Mesenchymal stem cell (in vitro differentiated cells and primary cell): ENCODE data around the gene CATSPERD.

Experiments used
- DNase-seq: peaks from one replicate; pipeline ENCODE4 v3.0.0-alpha.2; 2013
- H2AFZ ChIP-seq: one replicate; pipeline ENCODE4 v1.6.1; 2013; ENCODE audit warnings: low read depth, mild to moderate bottlenecking, control low read depth, inconsistent platforms, low read length, moderate library complexity
- H2AK5ac ChIP-seq: 2 replicates; pipeline ENCODE4 v1.6.1; 2013; ENCODE audit warnings: low read length, moderate library complexity, mild to moderate bottlenecking, inconsistent platforms; ENCODE audit not compliant: severe bottlenecking
- H2BK120ac ChIP-seq: one replicate; pipeline ENCODE4 v1.6.1; 2013; ENCODE audit warnings: low read depth, mild to moderate bottlenecking, inconsistent platforms, low read length, moderate library complexity
- H2BK12ac ChIP-seq, 2 experiments: one replicate each; pipeline ENCODE4 v1.6.1; 2013; ENCODE audit warnings: inconsistent platforms in 2 of 2, low read length in 2 of 2, mild to moderate bottlenecking in 2 of 2, moderate library complexity in 2 of 2, control low read depth in 1 of 2
- H2BK15ac ChIP-seq: one replicate; pipeline ENCODE4 v1.6.1; 2013; ENCODE audit warnings: mild to moderate bottlenecking, low read depth, inconsistent platforms; ENCODE audit not compliant: poor library complexity, severe bottlenecking
- H2BK5ac ChIP-seq: 2 replicates; pipeline ENCODE4 v1.6.1; 2013; ENCODE audit warnings: low read depth, mild to moderate bottlenecking, low read length, control low read depth, inconsistent platforms; ENCODE audit not compliant: poor library complexity, severe bottlenecking
- H3K14ac ChIP-seq, 2 experiments: one replicate each; pipeline ENCODE4 v1.6.1; 2013; ENCODE audit warnings: inconsistent platforms in 2 of 2, low read length in 2 of 2, control low read depth in 1 of 2, mild to moderate bottlenecking in 1 of 2, moderate library complexity in 1 of 2
- H3K18ac ChIP-seq, 2 experiments: one replicate each; pipeline ENCODE4 v1.6.1; 2013; ENCODE audit warnings: inconsistent platforms in 2 of 2, low read length in 2 of 2, control low read depth in 1 of 2, low read depth in 1 of 2, mild to moderate bottlenecking in 1 of 2
- H3K23ac ChIP-seq, 2 experiments: one replicate each; pipeline ENCODE4 v1.6.1; 2013; ENCODE audit warnings: inconsistent platforms in 2 of 2, low read length in 2 of 2, mild to moderate bottlenecking in 2 of 2, moderate library complexity in 2 of 2, control low read depth in 1 of 2
- H3K27ac ChIP-seq: 2 replicates; pipeline ENCODE4 v1.5.1; 2013; ENCODE audit warnings: mild to moderate bottlenecking, moderate library complexity, low read length, control low read depth, inconsistent platforms; ENCODE audit not compliant: poor library complexity, severe bottlenecking
- H3K27me3 ChIP-seq, 2 experiments: 2 replicates each; pipeline versions ENCODE4 v1.6.1 to v1.7.0; 2013; ENCODE audit warnings: low read length in 2 of 2, mild to moderate bottlenecking in 2 of 2, moderate library complexity in 2 of 2, control low read depth in 1 of 2, inconsistent platforms in 1 of 2; ENCODE audit not compliant: control insufficient read depth in 1 of 2, insufficient read depth in 1 of 2
- H3K36me3 ChIP-seq, 2 experiments: 2 replicates each; pipeline versions ENCODE4 v1.6.1 to v1.7.0; 2013; ENCODE audit warnings: low read length in 2 of 2, control low read depth in 1 of 2, inconsistent platforms in 1 of 2, low read depth in 1 of 2, mild to moderate bottlenecking in 1 of 2; ENCODE audit not compliant: insufficient read depth in 2 of 2, control insufficient read depth in 1 of 2
- H3K4ac ChIP-seq, 2 experiments: one replicate each; pipeline ENCODE4 v1.6.1; 2013; ENCODE audit warnings: inconsistent platforms in 2 of 2, low read length in 2 of 2, mild to moderate bottlenecking in 2 of 2, moderate library complexity in 2 of 2, control low read depth in 1 of 2, low read depth in 1 of 2
- H3K4me1 ChIP-seq: 2 replicates; pipeline ENCODE4 v1.6.1; 2013; ENCODE audit warnings: low read depth, low read length, control low read depth; ENCODE audit not compliant: control insufficient read depth, insufficient read depth
- H3K4me2 ChIP-seq: 2 replicates; pipeline ENCODE4 v1.6.1; 2013; ENCODE audit warnings: low read length, mild to moderate bottlenecking, inconsistent platforms; ENCODE audit not compliant: poor library complexity, severe bottlenecking
- H3K4me3 ChIP-seq, 2 experiments: 2 replicates each; pipeline versions ENCODE4 v1.5.1 to v1.7.0; 2013; ENCODE audit warnings: low read length in 2 of 2, mild to moderate bottlenecking in 2 of 2, control low read depth in 1 of 2, low read depth in 1 of 2; ENCODE audit not compliant: insufficient read depth in 1 of 2
- H3K79me1 ChIP-seq: replicated peaks from 2 replicates; pipeline ENCODE4 v1.6.1; 2013; ENCODE audit warnings: mild to moderate bottlenecking, control low read depth, low read length, inconsistent platforms; ENCODE audit not compliant: poor library complexity, severe bottlenecking
- H3K9ac ChIP-seq: 2 replicates; pipeline ENCODE4 v1.7.0; 2013; ENCODE audit warnings: mild to moderate bottlenecking, low read length, moderate library complexity
- H3K9me3 ChIP-seq: 2 replicates; pipeline ENCODE4 v1.7.0; 2013; ENCODE audit warnings: mild to moderate bottlenecking, low read length; ENCODE audit not compliant: control insufficient read depth
- H4K8ac ChIP-seq: one replicate; pipeline ENCODE4 v1.6.1; 2013; ENCODE audit warnings: inconsistent platforms, mild to moderate bottlenecking, low read length, moderate library complexity
- H4K91ac ChIP-seq: one replicate; pipeline ENCODE4 v1.6.1; 2013; ENCODE audit warnings: mild to moderate bottlenecking, low read length, inconsistent platforms
- WGBS: methylation state at CpG from one replicate; pipeline ENCODE4 v1.1.7; 2013; ENCODE audit warnings: mixed read lengths; 5-methylcytosine and 5-hydroxymethylcytosine counted together

The CATSPERD gene

GRCh38 chr19:5674714-5675113 lies 45.7 kb upstream of the CATSPERD start:
- peaks cover 15% of the 10 kb centered on the region for H3K79me1 ChIP-seq
- no peaks in the 10 kb centered on the region for H3K27me3 ChIP-seq
- H2BK12ac ChIP-seq = no peak overlapping the region
- no peak overlapping the region for H3K9ac ChIP-seq
- no peak overlapping the region for H3K4me2 ChIP-seq
- H3K4me1 ChIP-seq = peaks cover 8% of the 10 kb centered on the region
- no peak for DNase-seq
- H3K18ac ChIP-seq = no peak overlapping the region
- H2BK15ac ChIP-seq = no peak overlapping the region
- WGBS = 86% methylated on average over 5 of the region's 5 CpGs
- H4K8ac ChIP-seq = no peak overlapping the region
- peaks cover 19 to 45% of the 10 kb centered on the region in 2 experiments for H3K36me3 ChIP-seq
- H4K91ac ChIP-seq = peak overlapping the region; percentile 5
- H3K14ac ChIP-seq = no peak overlapping the region
- no peak overlapping the region for H2AK5ac ChIP-seq
- no peak overlapping the region for H3K4me3 ChIP-seq
- no peaks in the 10 kb centered on the region for H3K9me3 ChIP-seq
- no peak overlapping the region for H2BK5ac ChIP-seq
- H3K4ac ChIP-seq = no peak overlapping the region
- H2BK120ac ChIP-seq = no peak overlapping the region
- H3K27ac ChIP-seq = no peak overlapping the region
- H2AFZ ChIP-seq = no peak overlapping the region
- H3K23ac ChIP-seq = no peak overlapping the region

GRCh38 chr19:5676105-5676771 lies 44.2 kb upstream of the CATSPERD start:
- H3K79me1 ChIP-seq = peaks cover 19% of the 10 kb centered on the region
- peaks cover 14 to 39% of the 10 kb centered on the region in 2 experiments for H3K36me3 ChIP-seq
- H4K8ac ChIP-seq = no peak overlapping the region
- H2BK12ac ChIP-seq = peak overlapping the region in 1 of 2 experiments; percentile 21
- no peak overlapping the region for H2BK15ac ChIP-seq
- no peaks in the 10 kb centered on the region for H3K27me3 ChIP-seq
- no peak overlapping the region for H3K23ac ChIP-seq
- H2BK120ac ChIP-seq = no peak overlapping the region
- H3K4ac ChIP-seq = no peak overlapping the region
- H3K27ac ChIP-seq = no peak overlapping the region
- H2BK5ac ChIP-seq = no peak overlapping the region
- H3K4me3 ChIP-seq = no peak overlapping the region
- no peak overlapping the region for H3K9ac ChIP-seq
- H4K91ac ChIP-seq = peak overlapping the region; percentile 78
- H2AK5ac ChIP-seq = no peak overlapping the region
- no peak overlapping the region for H2AFZ ChIP-seq
- no peak overlapping the region for H3K14ac ChIP-seq
- H3K4me1 ChIP-seq = peaks cover 13% of the 10 kb centered on the region
- no peak overlapping the region for H3K4me2 ChIP-seq
- 94% methylated on average over 15 of the region's 17 CpGs for whole genome bisulfite sequencing
- H3K9me3 ChIP-seq = no peaks in the 10 kb centered on the region
- no peak for DNase-seq
- no peak overlapping the region for H3K18ac ChIP-seq

DNA sequence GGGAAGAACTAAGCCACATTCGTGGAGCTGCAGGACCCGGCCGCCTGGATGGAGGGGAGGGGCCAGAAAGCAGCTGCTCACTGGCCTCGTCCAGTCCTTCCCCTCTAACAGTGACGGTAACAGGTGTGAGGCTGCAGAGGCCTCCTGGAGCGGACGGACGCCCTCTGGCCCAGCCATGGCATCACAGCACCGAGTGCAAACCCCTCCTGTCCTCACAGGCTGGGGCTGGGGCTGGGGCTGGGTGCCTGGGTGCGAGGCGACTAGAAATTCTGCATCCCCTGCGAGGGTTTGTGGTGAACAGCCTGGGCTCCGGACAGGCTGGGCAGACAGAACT lies 43.7 kb upstream of the CATSPERD start:
- WGBS = 92% methylated on average over 13 of the region's 13 CpGs
- peaks cover 9 to 34% of the 10 kb centered on the region in 2 experiments for H3K36me3 ChIP-seq
- H2BK120ac ChIP-seq = no peak overlapping the region
- H2AK5ac ChIP-seq = no peak overlapping the region
- H2BK5ac ChIP-seq = no peak overlapping the region
- H3K4me2 ChIP-seq = no peak overlapping the region
- H3K9ac ChIP-seq = no peak overlapping the region
- H3K23ac ChIP-seq = no peak overlapping the region
- no peak overlapping the region for H3K4me3 ChIP-seq
- no peak overlapping the region for H3K14ac ChIP-seq
- no peak overlapping the region for H3K4ac ChIP-seq
- no peaks in the 10 kb centered on the region for H3K9me3 ChIP-seq
- peaks cover 18% of the 10 kb centered on the region for H3K4me1 ChIP-seq
- no peak overlapping the region for H3K27ac ChIP-seq
- H2BK15ac ChIP-seq = no peak overlapping the region
- H3K18ac ChIP-seq = no peak overlapping the region
- H2BK12ac ChIP-seq = no peak overlapping the region
- H4K91ac ChIP-seq = no peak overlapping the region
- H2AFZ ChIP-seq = no peak overlapping the region
- no peak overlapping the region for H4K8ac ChIP-seq
- peaks cover 20% of the 10 kb centered on the region for H3K79me1 ChIP-seq
- DNase-seq = no peak
- H3K27me3 ChIP-seq = no peaks in the 10 kb centered on the region

- Histone ChIP-seq H2BK5ac (no peak overlapping the region), H2BK120ac (no peak overlapping the region), H3K23ac (no peak overlapping the region), H2BK15ac (no peak overlapping the region), H3K14ac (no peak overlapping the region), H3K79me1 (peaks cover 24% of the 10 kb centered on the region), H3K4me3 (no peak overlapping the region), H3K27me3 (no peaks in the 10 kb centered on the region), H3K4me2 (no peak overlapping the region), H2AFZ (no peak overlapping the region), H3K4me1 (peaks cover 21% of the 10 kb centered on the region), H4K8ac (no peak overlapping the region), H3K18ac (no peak overlapping the region), H4K91ac (no peak overlapping the region), H3K4ac (no peak overlapping the region), H3K9me3 (no peaks in the 10 kb centered on the region), H2BK12ac (no peak overlapping the region), H3K36me3 (peaks cover 5 to 30% of the 10 kb centered on the region in 2 experiments), H2AK5ac (no peak overlapping the region), H3K27ac (no peak overlapping the region), H3K9ac (no peak overlapping the region)
- 92% methylated on average over 9 of the region's 10 CpGs for WGBS
- DNase-seq = no peak
Observed at GRCh38 chr19:5677136-5677535, 43.3 kb upstream of the CATSPERD start.
